DMS53 (cell line): ENCODE results near the gene PCDHA7.
A peak's percentile ranks its signal among the peaks of the same experiment; 100 is the strongest.
"Not testable (repeated sequence)": the region's sequence is repeated elsewhere in the genome, so short reads cannot be mapped to it uniquely, and the experiment has no call there.

Experiments used
- DNase-seq: peaks from one replicate; lab custom pipeline; 2025; lab: John Stamatoyannopoulos, UW

PCDHA7 gene

DNA sequence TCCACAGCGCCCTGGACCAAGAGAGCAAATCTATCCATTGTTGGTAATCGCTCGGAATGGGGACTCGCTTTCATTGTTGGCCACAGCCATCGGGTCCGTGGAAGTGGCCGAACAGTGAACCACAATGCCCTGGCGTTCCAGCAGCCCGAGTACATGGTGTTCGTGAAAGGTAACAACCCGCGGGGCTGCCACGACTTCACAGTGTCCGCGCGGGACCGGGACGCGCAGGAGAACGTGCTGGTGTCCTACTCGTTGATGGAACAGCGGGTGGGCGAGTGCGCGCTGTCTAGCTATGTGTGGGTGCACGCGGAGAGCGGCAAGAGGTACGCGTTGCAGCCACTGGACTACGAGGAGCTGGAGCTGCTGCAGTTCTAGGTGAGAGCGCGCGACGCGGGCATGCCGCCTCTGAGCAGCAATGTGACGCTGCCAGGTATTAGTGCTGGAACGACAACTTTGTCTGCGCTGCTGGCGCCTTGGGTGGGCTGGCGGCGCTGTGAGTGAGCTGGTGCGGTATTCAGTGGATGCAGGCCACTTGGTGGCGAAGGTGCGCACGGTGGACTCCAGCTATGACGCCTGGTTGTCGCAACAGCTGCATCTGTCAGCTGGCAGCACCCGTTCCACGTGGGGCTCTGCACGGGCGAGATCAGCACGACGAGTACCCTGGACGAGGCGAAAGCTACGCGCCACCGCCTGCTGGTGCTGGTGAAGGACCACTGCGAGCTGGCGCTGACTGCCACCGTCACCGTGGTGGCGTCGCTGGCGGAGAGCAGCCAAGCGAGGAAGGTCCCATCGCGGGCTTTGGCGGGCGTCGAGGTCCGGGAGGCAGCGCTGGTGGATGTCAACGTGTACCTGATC is 28.6 kb downstream of the PCDHA7 start:
- no peak for DNase-seq

DNA sequence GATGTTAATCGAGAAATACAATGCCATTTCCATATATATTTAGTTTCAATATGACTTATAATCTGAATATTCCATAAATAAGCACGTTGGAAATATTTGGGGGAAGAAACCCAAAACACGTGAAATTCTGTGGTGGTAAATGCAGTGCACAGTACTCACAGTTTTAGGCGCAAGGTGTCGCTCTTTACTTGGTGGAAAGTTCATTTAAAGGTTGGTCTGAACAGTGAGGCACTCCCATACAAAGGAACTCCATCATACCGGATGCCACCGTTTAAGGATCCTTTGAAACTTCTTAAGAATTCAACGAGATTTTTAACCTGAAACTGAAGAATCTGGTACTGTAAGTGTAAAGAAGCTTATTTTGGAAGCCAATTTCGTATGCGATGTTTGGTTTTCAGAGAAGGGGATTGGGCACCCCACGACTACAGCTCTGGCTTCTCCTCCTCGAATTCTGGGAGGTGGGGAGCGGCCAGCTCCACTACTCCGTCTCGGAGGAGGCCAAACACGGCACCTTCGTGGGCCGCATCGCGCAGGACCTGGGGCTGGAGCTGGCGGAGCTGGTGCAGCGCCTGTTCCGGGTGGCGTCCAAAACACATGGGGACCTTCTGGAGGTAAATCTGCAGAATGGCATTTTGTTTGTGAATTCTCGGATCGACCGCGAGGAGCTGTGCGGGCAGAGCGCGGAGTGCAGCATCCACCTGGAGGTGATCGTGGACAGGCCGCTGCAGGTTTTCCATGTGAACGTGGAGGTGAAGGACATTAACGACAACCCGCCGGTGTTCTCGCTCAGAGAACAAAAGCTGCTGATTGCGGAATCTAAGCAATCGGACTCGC is 34.9 kb downstream of the PCDHA7 start, which contains the start of gene PCDHA11:
Gene PCDHA11 (plus strand): TSS at position 237 of the 834 bp plus-strand sequence. CDS start 147 bp downstream, at position 384.
- peak; percentile 84 for DNase-seq

DNA sequence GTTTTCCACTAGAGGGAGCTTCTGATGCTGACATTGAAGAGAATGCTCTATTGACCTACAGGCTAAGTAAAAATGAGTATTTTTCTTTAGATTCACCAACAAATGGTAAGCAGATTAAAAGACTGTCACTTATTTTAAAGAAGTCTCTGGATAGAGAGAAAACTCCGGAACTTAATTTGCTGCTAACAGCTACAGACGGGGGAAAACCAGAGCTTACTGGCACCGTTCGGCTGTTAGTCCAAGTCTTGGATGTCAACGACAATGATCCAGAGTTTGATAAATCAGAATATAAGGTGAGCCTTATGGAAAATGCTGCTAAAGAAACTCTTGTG is 35.5 kb downstream of the PCDHA7 start:
- no peak for DNase-seq

DNA sequence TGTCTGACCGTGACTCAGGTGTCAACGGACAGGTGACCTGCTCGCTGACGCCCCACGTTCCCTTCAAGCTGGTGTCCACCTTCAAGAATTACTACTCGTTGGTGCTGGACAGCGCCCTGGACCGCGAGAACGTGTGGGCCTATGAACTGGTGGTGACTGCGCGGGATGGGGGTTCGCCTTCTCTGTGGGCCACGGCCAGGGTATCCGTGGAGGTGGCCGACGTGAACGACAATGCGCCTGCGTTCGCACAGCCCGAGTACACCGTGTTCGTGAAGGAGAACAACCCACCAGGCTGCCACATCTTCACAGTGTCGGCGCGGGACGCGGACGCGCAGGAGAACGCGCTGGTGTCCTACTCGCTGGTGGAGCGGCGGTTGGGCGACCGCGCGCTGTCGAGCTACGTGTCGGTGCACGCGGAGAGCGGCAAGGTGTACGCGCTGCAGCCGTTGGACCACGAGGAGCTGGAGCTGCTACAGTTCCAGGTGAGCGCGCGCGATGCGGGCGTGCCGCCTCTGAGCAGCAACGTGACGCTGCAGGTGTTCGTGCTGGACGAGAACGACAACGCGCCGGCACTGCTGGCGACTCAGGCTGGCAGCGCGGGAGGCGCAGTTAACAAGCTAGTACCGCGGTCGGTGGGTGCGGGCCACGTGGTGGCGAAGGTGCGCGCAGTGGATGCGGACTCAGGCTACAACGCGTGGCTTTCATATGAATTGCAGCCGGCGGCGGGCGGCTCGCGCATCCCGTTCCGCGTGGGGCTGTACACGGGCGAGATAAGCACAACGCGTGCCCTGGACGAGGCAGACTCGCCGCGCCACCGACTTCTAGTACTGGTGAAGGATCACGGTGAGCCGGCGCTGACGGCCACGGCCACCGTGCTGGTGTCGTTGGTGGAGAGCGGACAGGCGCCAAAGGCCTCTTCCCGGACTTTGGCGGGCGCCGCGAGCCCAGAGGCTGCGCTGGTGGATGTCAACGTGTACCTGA is 36.4 kb downstream of the PCDHA7 start:
- DNase-seq = no peak

DNA sequence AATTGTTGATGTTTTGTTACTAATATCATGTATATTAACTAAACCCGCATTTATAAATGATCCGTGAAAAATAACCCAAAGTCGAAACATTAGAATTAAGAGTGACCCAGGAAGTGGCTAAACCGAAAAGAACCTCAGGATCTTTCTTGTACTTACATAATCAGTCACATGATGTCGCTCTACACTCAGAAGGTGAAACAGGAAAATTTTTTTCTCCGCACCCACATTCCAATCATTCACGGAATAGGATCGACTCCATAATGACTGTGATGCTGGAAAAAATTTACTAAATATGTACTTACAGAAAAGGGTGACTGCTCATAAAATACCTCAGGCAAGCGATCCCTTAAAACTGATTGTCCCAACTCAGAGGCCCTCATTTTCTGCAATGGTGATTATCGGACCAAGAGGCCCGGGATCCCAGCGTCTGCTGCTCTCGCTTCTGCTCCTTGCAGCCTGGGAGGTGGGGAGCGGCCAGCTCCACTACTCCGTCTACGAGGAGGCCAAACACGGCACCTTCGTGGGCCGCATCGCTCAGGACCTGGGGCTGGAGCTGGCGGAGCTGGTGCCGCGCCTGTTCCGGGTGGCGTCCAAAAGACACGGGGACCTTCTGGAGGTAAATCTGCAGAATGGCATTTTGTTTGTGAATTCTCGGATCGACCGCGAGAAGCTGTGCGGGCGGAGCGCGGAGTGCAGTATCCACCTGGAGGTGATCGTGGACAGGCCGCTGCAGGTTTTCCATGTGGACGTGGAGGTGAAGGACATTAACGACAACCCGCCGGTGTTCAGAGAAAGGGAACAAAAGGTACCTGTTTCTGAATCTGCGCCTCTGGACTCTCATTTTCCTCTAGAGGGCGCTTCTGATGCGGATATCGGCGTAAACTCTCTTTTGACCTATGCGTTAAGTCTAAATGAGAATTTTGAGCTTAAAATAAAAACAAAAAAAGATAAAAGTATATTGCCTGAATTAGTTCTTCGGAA is 41.3 kb downstream of the PCDHA7 start, which contains the start of gene PCDHA12:
Gene PCDHA12 (plus strand): TSS at position 224 of the 981 bp plus-strand sequence. CDS start 165 bp downstream, at position 389.
- peak; percentile 76 for DNase-seq

DNA sequence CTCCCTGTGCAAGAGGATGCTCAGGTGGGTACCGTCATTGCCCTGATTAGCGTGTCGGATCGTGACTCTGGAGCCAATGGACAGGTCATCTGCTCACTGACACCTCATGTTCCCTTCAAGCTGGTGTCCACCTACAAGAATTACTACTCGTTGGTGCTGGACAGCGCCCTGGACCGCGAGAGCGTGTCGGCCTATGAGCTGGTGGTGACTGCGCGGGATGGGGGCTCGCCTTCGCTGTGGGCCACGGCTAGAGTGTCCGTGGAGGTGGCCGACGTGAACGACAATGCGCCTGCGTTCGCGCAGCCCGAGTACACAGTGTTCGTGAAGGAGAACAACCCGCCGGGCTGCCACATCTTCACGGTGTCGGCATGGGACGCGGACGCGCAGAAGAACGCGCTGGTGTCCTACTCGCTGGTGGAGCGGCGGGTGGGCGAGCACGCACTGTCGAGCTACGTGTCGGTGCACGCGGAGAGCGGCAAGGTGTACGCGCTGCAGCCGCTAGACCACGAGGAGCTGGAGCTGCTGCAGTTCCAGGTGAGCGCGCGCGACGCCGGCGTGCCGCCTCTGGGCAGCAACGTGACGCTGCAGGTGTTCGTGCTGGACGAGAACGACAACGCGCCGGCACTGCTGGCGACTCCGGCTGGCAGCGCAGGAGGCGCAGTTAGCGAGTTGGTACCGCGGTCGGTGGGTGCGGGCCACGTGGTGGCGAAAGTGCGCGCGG is 42.6 kb downstream of the PCDHA7 start:
- not testable (repeated sequence) for DNase-seq

DNA sequence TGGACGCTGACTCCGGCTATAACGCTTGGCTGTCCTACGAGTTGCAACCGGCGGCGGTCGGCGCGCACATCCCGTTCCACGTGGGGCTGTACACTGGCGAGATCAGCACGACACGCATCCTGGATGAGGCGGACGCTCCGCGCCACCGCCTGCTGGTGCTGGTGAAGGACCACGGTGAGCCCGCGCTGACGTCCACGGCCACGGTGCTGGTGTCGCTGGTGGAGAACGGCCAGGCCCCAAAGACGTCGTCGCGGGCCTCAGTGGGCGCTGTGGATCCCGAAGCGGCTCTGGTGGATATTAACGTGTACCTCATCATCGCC is 43.2 kb downstream of the PCDHA7 start:
- no peak for DNase-seq

DNA sequence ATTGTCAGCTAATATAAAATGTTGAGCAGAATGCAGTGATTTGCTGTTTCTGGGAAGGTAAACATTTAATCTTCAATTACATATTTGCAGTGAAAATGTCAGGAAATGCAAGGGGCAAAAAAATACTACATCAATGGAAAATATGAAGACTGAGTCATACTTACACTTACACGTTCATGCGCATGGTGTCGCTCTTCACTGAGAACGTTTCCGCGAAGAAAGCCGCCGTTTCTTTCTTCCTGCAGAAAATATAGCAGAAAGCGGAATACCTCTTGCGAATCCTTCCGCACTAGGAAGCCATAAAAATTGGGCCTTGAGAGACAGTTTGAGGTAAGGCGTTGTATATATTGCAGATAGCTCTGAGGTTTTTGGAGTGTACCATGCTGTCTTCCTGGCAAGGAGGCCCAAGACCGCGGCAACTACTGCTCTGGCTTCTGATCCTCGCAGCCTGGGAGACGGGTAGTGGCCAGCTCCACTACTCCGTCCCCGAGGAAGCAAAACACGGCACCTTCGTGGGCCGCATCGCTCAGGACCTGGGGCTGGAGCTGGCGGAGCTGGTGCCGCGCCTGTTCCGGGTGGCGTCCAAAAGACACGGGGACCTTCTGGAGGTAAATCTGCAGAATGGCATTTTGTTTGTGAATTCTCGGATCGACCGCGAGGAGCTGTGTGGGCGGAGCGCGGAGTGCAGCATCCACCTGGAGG is 48.0 kb downstream of the PCDHA7 start, which contains the start of gene PCDHA13:
Gene PCDHA13 (plus strand): TSS at position 236 of the 702 bp plus-strand sequence. CDS start 145 bp downstream, at position 381.
- DNase-seq = peak; percentile 90

DNA sequence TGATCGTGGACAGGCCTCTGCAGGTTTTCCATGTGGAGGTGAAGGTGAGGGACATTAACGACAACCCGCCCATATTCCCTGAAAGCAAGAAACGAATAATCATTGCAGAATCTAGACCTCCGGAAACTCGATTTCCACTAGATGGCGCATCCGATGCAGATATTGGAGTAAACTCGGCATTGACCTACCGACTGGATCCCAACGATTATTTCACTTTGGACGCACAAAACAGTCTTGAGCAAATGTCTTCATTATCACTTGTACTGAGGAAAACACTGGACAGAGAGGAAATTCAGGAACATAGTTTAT is 48.5 kb downstream of the PCDHA7 start:
- peak; percentile 89 for DNase-seq

DNA sequence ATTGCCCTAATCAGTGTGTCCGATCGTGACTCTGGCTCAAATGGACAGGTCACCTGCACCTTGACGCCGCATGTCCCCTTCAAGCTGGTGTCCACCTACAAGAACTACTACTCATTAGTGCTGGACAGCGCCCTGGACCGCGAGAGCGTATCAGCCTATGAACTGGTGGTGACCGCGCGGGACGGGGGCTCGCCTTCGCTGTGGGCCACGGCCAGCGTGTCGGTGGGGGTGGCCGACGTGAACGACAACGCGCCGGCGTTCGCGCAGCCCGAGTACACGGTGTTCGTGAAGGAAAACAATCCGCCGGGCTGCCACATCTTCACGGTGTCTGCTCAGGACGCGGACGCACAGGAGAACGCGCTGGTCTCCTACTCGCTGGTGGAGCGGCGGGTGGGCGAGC is 49.3 kb downstream of the PCDHA7 start:
- DNase-seq = no peak

DNA sequence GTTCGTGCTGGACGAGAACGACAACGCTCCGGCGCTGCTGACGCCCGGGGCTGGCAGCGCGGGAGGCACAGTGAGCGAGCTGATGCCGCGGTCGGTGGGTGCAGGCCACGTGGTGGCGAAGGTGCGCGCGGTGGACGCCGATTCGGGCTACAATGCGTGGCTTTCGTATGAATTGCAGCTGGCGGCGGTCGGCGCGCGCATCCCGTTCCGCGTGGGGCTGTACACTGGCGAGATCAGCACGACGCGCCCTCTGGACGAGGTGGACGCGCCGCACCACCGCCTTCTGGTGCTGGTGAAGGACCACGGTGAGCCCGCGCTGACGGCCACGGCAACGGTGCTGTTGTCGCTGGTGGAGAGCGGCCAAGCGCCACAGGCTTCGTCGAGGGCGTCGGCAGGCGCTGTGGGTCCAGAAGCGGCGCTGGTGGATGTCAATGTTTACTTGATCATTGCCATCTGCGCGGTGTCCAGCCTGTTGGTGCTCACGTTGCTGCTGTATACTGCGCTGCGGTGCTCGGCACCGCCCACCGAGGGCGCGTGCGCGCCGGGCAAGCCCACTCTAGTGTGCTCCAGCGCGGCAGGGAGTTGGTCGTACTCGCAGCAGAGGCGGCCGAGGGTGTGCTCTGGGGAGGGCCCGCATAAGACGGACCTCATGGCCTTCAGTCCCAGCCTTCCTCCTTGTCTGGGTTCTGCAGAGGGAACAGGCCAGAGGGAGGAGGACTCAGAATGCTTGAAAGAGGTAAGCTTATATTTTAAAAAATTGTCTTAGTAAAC is 50.0 kb downstream of the PCDHA7 start:
- DNase-seq = no peak
